Tibial nerve (tissue), 3 donors: ENCODE results near the gene CRHR1.

Experiments
- CTCF ChIP-seq, 5 experiments: fragments of 200-600 bp in 3 of 5; fragments of 450-650 bp in 2 of 5; sonication (generic) in 3 of 5; IDR thresholded peaks; one replicate each; pipeline ENCODE4 v1.5.1; 2016 to 2019; ENCODE audit warnings: antibody characterized with exemption in 5 of 5, mild to moderate bottlenecking in 3 of 5, moderate library complexity in 2 of 5
- POLR2A ChIP-seq, 2 donors: fragments of 450-650 bp; IDR thresholded peaks; one replicate each; pipeline ENCODE4 v1.6.1; 2017; ENCODE audit warnings: antibody characterized with exemption in 2 of 2, mild to moderate bottlenecking in 2 of 2, moderate library complexity in 2 of 2

DNA sequence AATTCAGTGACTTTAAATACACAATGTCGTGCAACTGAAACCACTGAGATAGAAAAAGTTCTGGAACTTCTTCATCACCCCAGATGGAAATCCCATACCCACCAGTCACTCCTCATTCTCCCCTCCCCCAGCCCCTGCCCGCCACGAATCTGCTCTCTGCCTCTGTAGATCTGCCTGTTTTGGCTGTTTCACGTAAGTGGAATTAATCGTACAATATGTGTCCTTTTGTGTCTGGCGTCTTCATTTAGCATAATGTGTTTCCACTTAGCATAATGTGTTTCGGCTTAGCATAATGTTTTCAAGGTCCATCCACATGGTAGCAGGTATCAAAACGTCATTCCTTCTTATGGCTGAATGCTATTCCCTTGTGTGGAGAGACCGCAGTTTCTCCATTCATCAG, 57.1 kb downstream of the CRHR1 start:
- no peak for TF ChIP-seq CTCF (IDR thresholded peaks at IDR 0.05)
- TF ChIP-seq POLR2A (IDR thresholded peaks at IDR 0.05), result no peak
